Measurements from ENCODE around the gene TAF5L.

The TAF5L gene

GRCh38 chr1:229655781-229656180 is 29.9 kb upstream of the TAF5L start:
- no peak for DNase-seq (ENCODE audit: low read depth)
- no peak for TF ChIP-seq CTCF (conservative IDR thresholded peaks at IDR 0.05; ENCODE audit: control insufficient read depth, insufficient read depth, low read depth, low read length)

GRCh38 chr1:229653420-229653819 is 27.5 kb upstream of the TAF5L start:
- DNase-seq (ENCODE audit: low read depth) = no peak
- no peak for TF ChIP-seq CTCF (conservative IDR thresholded peaks at IDR 0.05; ENCODE audit: control insufficient read depth, insufficient read depth, low read depth, low read length)
- no peak overlapping the region for H3K4me3 ChIP-seq (ENCODE audit: control insufficient read depth, low read depth, low read length)

More at GRCh38 chr1:229655781-229656180, 29.9 kb upstream of the TAF5L start:
- no peak overlapping the region for H3K4me3 ChIP-seq (ENCODE audit: control insufficient read depth, low read depth, low read length)

GRCh38 chr1:229651546-229651945 is 25.6 kb upstream of the TAF5L start:
- no peak overlapping the region for H3K4me3 ChIP-seq (ENCODE audit: control insufficient read depth, low read depth, low read length)
- no peak for TF ChIP-seq CTCF (conservative IDR thresholded peaks at IDR 0.05; ENCODE audit: control insufficient read depth, insufficient read depth, low read depth, low read length)
- DNase-seq (ENCODE audit: low read depth) = no peak

GRCh38 chr1:229650045-229650444 is 24.1 kb upstream of the TAF5L start:
- no peak overlapping the region for H3K4me3 ChIP-seq (ENCODE audit: control insufficient read depth, low read depth, low read length)
- TF ChIP-seq CTCF (conservative IDR thresholded peaks at IDR 0.05; ENCODE audit: control insufficient read depth, insufficient read depth, low read depth, low read length) = no peak
- no peak for DNase-seq (ENCODE audit: low read depth)

- DNase-seq (ENCODE audit: low read depth) = no peak
- TF ChIP-seq CTCF (conservative IDR thresholded peaks at IDR 0.05; ENCODE audit: control insufficient read depth, insufficient read depth, low read depth, low read length) = no peak
- H3K4me3 ChIP-seq (ENCODE audit: control insufficient read depth, low read depth, low read length) = no peak overlapping the region
Observed at GRCh38 chr1:229648406-229648805, 22.5 kb upstream of the TAF5L start.

- no peak overlapping the region for H3K4me3 ChIP-seq (ENCODE audit: control insufficient read depth, low read depth, low read length)
- no peak for TF ChIP-seq CTCF (conservative IDR thresholded peaks at IDR 0.05; ENCODE audit: control insufficient read depth, insufficient read depth, low read depth, low read length)
- DNase-seq (ENCODE audit: low read depth) = no peak
Observed at GRCh38 chr1:229645324-229645993, 19.5 kb upstream of the TAF5L start.
